Measurements from ENCODE around the gene BCR. TPM values are rescaled to one million over a fixed set of nuclear protein-coding genes. Genes with fewer than 3 reads are reported as not detected.

BCR gene
- total RNA-seq, 1 donor from 2014 or later: 24.3 TPM

DNA sequence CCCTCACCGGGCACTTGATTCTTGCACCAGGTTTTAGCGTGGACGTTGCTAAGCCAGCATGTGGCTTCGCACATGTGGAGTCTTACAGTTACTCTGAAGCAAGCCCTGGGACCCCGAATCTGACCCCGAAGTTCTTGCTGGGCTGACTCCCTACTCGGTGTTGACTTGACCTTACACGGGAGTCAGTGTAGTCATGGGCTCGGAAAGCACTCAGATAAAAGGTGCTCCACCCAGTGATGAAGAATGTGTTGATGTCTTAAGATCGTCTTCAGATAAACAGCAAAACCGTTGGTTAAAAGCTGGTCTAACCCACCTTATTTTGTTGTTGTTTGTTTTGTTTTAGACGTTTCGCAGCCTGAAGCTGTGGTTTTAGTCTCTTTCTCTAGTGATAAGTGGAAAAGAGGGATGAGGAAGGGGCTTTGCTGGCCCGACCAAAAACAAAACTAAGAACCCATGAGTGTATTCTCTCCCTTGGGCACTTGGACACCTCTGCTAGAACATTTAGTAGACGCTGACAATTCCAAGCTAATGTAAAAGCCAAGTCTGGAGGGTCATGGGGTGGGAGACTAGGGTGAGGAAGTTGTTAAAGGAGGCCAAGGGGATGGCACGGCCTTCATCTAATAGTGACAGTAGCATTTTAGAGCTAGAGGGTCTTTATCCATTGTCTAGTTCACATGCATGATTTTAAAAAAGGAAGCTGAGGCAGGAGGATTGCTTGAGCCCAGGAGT, 69.9 kb downstream of the BCR start:
- no peak for DNase-seq (ENCODE audit: low spot score)
- intact Hi-C loops (cut with DNase I): no loop called here

DNA sequence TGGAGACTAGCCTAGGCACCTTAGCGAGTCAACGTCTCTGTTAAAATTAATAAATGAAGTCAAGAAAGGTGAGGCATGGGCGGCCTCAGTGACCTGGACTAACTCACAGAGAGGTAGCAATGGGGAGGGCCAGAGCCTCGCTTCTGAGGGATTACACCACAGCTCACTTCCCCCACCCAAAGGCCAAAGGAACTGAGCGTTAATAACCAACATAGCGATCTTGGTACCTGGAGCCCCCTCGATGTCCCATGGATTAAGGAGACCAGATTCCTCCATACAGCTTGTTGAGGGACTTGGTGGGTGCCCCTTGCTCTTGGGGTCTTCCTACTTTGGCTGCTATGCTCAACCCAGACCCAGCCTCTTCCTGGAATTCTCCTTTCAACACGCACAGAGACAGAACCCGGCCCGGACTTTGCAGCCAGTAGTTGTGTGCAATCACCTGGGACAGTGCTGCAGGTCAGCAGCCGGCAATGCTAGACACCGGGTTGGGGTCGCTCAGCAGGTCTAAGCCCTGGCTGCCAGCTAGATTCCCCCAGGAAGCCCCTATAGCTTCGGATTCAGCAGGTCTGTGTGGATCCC, 70.6 kb downstream of the BCR start:
- no peak for DNase-seq (ENCODE audit: low spot score)
- intact Hi-C loops (cut with DNase I): no loop called here

DNA sequence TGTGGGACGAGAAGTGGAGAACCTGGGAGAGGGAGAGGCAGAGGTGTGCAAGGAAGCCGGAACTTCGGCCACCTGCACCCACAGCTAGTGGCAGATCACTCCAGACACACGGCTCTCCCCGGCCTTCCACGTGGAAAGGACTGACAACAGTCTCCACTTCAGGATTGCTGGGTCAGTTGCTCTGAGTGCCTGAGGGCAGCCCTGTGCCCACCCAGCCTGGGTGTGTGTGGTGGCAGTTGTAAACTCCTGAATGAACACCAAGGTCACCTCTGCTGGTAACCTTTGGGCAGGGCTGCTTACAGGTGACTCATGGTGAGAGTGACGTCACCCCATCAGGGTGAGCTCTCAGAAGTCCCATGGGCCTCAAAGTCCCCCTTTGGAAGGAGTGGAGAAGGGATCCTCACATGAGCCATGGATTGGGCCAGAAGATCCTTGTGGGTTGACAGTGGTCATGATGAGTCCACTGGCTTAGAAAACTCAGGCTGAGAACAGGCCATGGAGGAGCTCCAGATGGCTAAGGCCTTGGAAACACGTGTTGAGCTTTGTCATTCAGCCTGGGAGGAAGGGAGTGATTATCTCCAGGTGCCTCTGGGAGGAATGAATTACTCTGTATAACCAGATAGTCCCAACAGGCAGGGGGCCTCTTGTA, 71.3 kb downstream of the BCR start:
- intact Hi-C loops (cut with DNase I): no loop called here
- DNase-seq (ENCODE audit: low spot score): no peak

DNA sequence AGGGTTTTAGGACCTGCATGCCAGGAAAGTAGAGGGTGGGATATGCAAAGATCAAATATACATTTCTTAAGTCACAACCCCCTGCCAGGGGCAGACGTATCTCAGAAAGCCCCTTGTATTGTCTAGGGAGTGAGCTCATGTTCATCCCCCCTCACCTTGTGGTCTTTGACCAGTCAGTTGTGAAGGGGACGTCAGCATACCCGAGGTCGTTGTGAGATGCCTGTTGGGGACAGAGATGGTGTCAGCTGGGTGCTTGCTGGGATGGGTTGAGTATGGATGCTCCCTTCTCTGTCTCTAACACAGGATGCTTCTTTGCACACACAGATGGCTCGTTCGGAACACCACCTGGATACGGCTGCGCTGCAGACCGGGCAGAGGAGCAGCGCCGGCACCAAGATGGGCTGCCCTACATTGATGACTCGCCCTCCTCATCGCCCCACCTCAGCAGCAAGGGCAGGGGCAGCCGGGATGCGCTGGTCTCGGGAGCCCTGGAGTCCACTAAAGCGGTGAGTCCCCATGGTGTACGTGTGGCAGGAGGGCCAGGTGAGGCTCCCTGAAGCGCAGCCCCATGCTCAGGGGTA, 73.3 kb downstream of the BCR start:
- intact Hi-C loops (cut with DNase I): no loop called here
- no peak for DNase-seq (ENCODE audit: low spot score)

DNA sequence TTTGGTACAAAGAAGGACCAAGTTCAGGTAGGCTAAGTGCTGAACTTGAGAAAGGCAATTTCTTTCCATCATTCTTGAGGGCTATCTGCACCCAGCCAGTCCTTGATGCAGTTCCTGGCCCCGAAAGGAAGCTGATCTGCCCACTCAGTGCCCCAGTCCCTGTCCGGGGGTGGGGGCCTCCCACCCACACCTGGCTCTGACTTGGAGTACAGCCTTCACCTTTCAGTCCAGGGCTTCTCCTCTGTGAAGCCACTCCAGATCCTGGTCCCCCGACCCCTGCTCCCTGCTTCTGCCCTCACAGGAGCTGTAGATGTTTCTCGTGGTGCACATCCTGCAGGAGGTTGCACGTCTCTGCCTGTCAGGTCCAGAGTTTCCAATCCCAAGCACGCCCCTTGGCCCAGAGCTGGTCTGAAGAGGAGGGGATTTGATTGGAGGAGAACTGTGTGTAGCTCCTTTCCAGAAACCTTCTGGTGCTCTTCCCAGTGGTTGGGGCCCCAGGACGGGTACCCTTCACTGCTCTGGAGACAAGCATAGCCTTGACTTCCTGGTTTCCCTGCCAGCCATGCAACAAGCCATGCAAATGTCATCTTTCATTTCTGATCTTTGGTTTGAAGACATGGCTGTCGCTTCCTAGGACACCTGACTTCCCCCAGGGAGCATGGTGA, 75.3 kb downstream of the BCR start:
- DNase-seq (ENCODE audit: low spot score): no peak
- intact Hi-C loops (cut with DNase I): loop anchor here (1.0 to 2.0 kb wide), 2 partner anchors 23 to 51 kb away; no protein-coding TSS in a partner anchor

DNA sequence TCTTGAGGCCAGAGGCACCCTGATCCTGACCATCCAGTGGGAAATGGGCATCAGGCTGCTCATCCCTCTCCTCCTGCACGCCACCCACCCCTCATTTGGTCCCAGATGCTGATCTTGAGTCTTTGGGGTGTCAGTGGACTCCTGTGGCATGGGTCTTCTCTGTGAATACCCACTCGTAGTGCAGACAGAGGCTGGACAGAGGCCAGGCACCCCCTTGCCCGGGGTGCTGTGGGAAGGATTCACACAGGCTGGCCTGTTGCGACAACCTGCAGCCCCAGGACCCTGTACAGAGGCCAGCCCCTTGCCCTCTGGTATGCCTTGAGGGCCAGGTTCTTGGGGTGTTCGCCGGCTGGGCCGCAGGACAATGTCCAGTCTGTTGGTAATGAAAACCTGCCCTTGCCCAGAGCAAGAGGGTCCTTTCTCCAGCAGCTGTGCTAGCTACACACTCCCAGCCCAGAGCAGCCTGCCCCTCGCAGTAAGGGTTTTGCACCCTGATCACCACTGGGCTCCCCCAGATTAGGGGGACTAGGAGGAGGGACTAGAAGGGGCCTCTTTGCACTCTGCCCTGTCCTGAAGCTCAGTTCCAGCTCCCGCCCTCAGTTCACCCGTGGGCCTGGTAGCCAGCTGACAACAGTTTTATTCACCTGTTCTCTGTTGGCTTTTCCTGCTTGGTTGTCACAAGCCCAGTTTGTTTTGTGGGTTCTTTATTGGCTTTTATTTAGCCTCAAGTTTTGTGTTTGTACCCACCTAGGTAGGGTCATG, 76.0 kb downstream of the BCR start:
- no peak for DNase-seq (ENCODE audit: low spot score)
- intact Hi-C loops (cut with DNase I): loop anchor here (2.0 kb wide), 1 partner anchor 52 kb away; no protein-coding TSS in a partner anchor

DNA sequence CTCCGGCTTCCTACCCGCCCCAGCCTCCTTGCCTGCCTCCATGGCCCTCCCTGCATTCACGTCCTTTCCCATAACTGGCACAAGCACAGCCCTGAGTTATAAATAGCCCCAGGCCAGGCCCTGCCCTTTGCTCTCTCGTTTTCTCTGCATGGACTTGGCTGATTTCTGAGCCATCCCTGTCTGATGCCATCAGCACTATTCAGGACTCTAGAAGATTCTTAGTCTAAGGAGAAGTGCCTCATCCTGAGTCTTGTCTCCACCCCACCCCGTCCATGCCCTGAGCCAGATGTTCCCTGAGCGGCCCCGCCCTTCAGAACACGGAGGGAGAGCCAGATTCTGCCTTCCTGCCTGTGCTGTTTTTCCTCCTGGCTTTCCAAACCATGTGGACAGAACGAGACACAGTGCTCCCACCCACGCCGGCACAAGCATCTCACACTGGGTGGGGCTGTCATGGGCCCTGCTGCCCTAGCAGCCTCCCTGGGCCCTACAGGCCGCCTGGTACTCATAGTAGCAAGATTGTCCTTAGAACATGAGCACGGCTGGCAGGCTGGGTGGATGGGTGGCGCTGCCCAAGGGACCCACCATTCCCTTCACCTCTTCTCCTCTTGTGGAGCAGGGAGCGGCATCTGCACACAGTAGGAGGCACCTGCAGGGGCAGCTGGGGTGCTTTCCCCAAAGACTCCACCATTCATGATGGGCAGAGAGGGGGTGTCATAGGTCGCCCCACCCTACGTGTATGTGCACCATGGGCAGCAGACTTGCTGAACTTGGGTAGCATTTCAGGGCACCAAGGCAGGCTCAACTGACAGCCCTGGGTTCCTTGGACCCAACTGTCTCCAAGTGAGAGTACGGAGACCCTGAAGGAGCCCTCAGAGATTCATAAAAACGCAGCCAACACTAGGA, 76.9 kb downstream of the BCR start:
- intact Hi-C loops (cut with DNase I): loop anchor here (2.0 kb wide), 1 partner anchor 52 kb away; no protein-coding TSS in a partner anchor
- peak; percentile 82 for DNase-seq (ENCODE audit: low spot score)

DNA sequence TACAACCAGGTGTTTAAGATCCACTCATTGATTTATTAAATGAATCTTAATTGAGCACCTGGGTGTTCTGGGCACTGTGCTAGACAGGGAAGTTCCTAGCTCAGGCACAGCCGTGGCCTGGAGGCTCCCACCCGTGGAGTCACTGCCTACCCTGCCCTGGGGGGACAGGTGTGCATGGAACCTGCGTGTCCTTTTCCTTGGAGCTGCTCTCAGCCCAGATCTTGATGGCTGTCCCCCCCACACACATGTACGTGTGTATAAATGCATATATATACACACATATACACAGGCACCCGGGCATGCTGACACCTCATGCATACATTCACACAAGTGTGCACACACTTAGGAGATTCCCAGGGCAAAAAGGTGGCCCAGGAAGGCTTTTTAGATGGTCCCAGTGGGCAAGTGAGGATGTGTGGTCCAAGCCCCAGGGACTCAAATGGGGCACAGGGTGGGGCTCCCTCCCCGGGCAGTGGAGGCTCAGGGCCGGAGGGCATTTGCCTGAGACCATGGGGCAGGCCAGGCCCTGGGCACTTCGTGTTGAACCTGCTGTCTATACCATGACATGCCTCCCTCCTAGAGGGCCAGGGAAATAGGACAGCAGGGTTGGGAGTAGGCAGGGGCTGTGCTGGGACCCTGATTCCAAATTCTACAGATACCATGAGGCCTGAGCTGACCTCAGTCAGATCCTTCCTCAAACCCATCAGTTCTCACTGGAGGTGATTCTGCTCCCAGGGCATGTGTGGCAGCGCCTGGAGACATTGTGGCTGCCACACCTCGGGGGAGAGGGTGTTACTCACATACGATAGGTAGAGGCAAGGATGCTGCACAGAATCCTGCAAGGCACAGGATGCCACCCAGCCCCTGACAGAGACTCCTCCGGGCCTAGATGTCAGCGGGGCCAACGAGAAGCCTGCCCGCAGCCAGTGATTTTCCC, 77.8 kb downstream of the BCR start:
- DNase-seq (ENCODE audit: low spot score): no peak
- intact Hi-C loops (cut with DNase I): loop anchor here (2.0 kb wide), 1 partner anchor 53 kb away; no protein-coding TSS in a partner anchor

DNA sequence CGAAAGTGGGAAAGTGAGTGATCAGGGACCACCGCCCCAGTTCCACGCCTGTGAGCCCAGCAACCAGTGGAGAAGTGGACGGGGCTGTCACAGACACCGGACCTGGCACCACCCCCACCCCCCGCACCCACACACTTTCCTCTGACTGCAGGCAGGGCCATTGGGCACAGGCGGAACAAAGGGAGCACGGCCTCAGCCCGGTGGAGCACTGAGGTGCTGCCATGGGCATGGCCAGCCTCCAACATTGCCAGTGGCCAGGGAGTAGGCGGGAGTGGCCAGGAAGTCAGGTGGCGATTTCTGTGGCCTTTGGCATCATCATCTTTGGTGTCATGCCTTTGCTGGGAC, 78.5 kb downstream of the BCR start:
- no peak for DNase-seq (ENCODE audit: low spot score)
- intact Hi-C loops (cut with DNase I): no loop called here

DNA sequence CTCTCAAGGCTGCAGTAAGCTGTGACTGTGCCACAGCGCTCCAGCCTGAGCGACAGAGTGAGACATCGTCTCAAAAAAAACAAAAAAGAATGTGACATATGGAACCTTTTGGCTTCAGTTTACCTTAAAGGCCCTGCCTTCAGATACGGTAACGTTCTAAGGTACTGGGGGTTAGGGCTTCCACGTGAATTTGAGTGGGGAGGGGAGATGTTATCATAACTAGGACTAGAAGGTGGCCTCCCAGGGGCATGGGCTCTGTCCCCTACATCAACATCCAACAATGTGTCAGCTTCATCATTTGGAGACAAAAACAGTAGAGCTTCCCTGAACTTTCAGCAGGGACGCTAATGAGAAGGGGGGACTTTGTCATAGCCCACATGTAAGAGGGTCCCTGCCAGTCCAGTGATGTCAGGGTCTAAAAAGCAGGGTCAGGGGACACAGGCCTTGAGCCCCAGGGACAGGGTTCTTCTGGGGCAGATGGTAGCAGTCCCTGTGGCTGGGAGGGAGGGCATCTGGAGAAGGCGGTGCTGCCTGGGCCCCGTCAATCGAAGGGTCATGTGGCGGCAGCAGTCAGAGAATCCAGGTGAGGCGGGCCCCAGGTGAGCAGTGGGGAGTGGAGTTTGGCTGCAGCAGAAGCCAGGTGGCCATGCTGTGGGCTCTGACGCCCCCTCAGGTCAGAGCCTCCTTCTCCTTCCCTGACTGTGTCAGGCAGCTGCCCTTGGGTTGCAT, 79.8 kb downstream of the BCR start:
- intact Hi-C loops (cut with DNase I): loop anchor here (5.0 kb wide), 1 partner anchor 83 kb away; no protein-coding TSS in a partner anchor
- DNase-seq (ENCODE audit: low spot score): no peak

DNA sequence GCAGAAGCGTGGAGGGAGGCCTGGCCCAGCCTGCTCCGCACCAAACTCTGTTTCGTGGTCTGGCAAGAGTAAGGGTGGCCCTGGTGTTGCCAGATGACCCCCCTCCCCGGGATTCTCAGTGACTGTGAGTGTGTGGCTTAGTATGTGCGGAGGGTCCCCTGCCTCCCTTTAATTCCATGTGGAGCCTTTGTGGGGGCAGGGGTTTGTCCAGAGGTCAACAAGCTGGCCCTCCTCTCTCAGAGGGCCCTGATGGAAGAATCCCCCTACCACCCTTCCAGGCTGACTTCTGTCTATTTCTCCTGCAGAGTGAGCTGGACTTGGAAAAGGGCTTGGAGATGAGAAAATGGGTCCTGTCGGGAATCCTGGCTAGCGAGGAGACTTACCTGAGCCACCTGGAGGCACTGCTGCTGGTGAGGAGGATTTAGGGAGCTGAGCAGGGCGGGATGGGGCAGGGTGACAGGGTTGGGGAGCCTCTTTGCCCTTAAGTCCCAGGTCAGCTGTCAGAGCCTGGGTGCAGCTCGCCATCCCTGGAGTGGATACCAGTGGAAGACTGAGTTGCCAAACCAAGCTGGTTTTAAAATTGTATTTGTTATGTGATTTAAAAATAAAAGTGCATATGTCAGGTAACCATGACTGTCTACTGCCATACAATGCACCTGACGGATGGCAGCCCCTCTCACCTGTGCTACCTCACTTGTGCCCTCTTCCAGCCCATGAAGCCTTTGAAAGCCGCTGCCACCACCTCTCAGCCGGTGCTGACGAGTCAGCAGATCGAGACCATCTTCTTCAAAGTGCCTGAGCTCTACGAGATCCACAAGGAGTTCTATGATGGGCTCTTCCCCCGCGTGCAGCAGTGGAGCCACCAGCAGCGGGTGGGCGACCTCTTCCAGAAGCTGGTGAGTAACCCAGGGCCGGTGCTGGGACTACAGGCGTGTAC, 80.6 kb downstream of the BCR start:
- no peak for DNase-seq (ENCODE audit: low spot score)
- intact Hi-C loops (cut with DNase I): loop anchor here (5.0 kb wide), 1 partner anchor 84 kb away; no protein-coding TSS in a partner anchor

DNA sequence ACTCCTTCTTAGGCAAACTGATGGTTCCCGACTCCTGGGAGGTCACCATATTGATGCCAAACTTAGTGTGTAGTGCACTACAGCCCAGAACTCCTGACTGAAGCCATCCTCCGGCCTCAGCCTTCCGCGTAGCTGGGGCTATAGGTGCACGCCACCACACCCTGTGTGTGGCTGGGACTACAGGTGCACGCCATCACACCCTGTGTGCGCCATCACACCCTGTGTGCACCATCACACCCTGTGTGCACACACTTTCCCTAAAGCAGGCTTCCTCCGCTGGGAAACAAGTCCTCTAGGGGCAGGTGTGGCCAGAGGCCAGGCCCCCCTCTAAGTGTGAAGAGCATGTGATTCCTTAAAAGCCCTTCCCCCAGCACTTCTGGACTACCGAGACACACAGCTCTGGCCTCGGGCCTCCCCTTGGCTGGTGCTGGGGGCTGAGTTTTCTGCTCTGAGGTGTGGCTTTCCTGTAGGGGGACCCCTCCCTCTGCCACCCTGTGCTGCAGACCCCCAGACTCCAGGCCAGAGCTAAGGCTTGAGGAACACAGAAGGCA, 81.7 kb downstream of the BCR start:
- intact Hi-C loops (cut with DNase I): loop anchor here (5.0 kb wide), 1 partner anchor 85 kb away; no protein-coding TSS in a partner anchor
- DNase-seq (ENCODE audit: low spot score): no peak

DNA sequence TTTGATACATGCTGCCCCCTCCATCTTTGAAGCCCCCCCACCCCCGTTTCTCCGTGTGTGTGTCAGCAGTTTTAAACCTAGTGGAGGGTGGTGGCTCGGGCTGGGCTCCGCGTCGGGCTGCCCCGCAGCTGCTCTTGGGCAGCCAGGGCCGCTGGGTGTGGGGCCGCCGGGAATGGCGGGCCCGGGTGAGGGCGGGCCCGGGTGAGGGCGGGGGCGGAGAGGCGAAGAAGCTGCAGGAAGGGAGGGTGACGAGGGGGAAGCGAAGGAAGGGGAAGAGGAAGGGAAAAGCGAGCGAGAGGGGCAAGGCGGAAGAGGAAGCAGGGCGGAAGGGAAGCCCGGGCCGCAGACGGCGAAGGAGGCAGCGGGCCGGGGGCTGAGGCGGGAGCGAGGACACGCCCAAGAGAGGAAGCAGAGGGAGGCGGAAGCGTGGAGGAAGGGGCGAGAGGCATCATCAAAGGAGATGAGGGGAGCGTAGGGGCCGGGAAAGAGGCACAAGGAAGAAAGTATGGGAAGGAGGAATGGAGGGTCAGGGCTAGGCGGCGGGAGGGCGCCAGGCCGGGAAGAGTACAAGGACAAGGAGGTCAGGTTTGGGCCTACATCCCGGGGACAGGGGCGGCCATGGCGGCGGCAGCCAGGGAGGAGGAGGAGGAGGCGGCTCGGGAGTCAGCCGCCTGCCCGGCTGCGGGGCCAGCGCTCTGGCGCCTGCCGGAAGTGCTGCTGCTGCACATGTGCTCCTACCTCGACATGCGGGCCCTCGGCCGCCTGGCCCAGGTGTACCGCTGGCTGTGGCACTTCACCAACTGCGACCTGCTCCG, 82.4 kb downstream of the BCR start:
- DNase-seq (ENCODE audit: low spot score): no peak
- intact Hi-C loops (cut with DNase I): loop anchor here (5.0 kb wide), 1 partner anchor 85 kb away; no protein-coding TSS in a partner anchor
